MM.1S (cell line): ENCODE data around the gene WDR1.

ENCODE experiments used
- CTCF ChIP-seq: fragments of 300-600 bp; sonication (generic); IDR thresholded peaks from 2 replicates; pipeline ENCODE4 v1.5.1; 2016; ENCODE audit warnings: antibody characterized with exemption, low read length, mixed read lengths
- EZH2 ChIP-seq: fragments of 300-600 bp; sonication (generic); optimal IDR thresholded peaks from 2 replicates; pipeline ENCODE3; 2017; ENCODE audit warnings: low read depth, mild to moderate bottlenecking, antibody characterized with exemption, low read length, mixed read lengths
- EZH2phosphoT487 ChIP-seq: fragments of 300-600 bp; sonication (generic); IDR thresholded peaks from 2 replicates; pipeline ENCODE4 v1.6.1; 2018; ENCODE audit warnings: antibody characterized with exemption, low read length

- TF ChIP-seq CTCF (no peak), EZH2 (no peak), EZH2phosphoT487 (no peak)
Measured at GRCh38 chr4:10114147-10114546, 2.5 kb downstream of the WDR1 start.
